Keratinocyte (primary cell): ENCODE measurements around the gene MRPL9.

Source experiments
- EZH2 ChIP-seq: IDR thresholded peaks from one replicate; pipeline ENCODE4 v1.6.1; 2012; ENCODE audit warnings: inconsistent platforms, mild to moderate bottlenecking, low read length, moderate library complexity
- TF ChIP-seq, protein P1 (sequence below), 3 experiments: IDR thresholded peaks in 1 of 3; conservative IDR thresholded peaks in 1 of 3; optimal IDR thresholded peaks in 1 of 3; 2 replicates in 2 of 3; 3 replicates in 1 of 3; pipeline versions ENCODE3 to v1.5.1; 2011; ENCODE audit warnings: low read length in 3 of 3, mild to moderate bottlenecking in 3 of 3, moderate library complexity in 2 of 3, control low read depth in 1 of 3, inconsistent platforms in 1 of 3; ENCODE audit not compliant: insufficient read depth in 2 of 3; ENCODE audit errors: extremely low read depth in 1 of 3

DNA sequence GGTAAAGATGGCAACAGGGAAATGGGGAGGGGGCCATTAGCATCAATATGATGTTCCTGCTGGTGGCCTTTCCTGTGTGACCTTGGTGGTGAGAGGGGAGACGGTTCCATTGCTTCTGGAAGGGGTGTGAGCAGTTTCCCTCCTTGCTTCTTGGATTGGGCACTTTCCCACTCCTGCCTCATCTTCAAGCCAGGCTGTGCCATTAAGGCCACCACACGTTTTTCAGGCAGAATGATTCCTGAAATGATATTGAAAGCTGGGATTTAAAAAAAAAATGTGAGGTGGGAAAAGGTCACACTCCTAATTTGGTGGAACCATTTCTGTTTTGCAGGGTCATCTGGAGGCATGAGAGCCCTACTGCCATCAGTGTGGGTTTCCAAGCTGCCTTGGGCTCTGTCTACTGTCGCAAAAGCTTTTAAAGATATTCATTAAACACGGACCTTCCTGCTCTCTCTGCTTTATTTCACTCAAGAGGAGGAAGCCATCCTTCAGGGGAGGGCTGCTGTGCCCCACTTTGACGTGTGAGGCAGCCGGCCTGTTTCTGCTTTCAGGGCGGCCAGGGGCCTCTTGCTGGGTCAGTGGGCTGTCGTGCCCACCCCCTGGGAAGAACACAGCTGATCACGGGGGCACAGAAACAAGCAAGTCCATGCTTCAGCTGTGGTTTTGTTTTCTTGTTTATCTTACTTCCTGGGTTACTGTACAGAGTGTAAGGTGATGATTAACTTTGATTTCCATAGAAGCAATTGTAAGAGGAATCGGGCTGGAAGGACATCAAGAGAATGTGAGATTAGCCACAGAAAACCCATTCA is 33.9 kb downstream of the MRPL9 start:
- TF ChIP-seq, protein P1, sequence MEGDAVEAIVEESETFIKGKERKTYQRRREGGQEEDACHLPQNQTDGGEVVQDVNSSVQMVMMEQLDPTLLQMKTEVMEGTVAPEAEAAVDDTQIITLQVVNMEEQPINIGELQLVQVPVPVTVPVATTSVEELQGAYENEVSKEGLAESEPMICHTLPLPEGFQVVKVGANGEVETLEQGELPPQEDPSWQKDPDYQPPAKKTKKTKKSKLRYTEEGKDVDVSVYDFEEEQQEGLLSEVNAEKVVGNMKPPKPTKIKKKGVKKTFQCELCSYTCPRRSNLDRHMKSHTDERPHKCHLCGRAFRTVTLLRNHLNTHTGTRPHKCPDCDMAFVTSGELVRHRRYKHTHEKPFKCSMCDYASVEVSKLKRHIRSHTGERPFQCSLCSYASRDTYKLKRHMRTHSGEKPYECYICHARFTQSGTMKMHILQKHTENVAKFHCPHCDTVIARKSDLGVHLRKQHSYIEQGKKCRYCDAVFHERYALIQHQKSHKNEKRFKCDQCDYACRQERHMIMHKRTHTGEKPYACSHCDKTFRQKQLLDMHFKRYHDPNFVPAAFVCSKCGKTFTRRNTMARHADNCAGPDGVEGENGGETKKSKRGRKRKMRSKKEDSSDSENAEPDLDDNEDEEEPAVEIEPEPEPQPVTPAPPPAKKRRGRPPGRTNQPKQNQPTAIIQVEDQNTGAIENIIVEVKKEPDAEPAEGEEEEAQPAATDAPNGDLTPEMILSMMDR (optimal IDR thresholded peaks at IDR 0.05 in 1 of 3, IDR thresholded peaks at IDR 0.05 in 1 of 3, conservative IDR thresholded peaks at IDR 0.05 in 1 of 3; ENCODE audit: extremely low read depth in 1 of 3, insufficient read depth in 2 of 3, low read length in 3 of 3): no peak
- TF ChIP-seq EZH2: no peak
